AG10803 (cell line): ENCODE data around the gene SULF2.

Experiments used
- DNase-seq: peaks from one replicate; pipeline ENCODE4 v3.0.0; 2010; ENCODE audit warnings: low read depth
- H3K4me3 ChIP-seq: 2 replicates; pipeline ENCODE4 v1.5.1; 2011; ENCODE audit warnings: mild to moderate bottlenecking, low read length, control low read depth
- CTCF ChIP-seq: conservative IDR thresholded peaks from 2 replicates; pipeline ENCODE4 v1.5.1; 2011; ENCODE audit warnings: mild to moderate bottlenecking, low read length, control low read depth, inconsistent platforms

Gene SULF2

GRCh38 chr20:47765691-47766594, 19.3 kb downstream of the SULF2 start:
- TF ChIP-seq CTCF, result no peak
- H3K4me3 ChIP-seq, result no peak overlapping the region
- peak; percentile 14 for DNase-seq

GRCh38 chr20:47765271-47765670, 20.0 kb downstream of the SULF2 start:
- no peak for TF ChIP-seq CTCF
- DNase-seq, result no peak
- no peak overlapping the region for H3K4me3 ChIP-seq

- DNase-seq, result no peak
- TF ChIP-seq CTCF, result no peak
These were observed 21.0 kb downstream of the SULF2 start for GRCh38 chr20:47764154-47764733.

GRCh38 chr20:47762699-47763268, 22.5 kb downstream of the SULF2 start:
- peak; percentile 48 for DNase-seq
- TF ChIP-seq CTCF, result no peak
- no peak overlapping the region for H3K4me3 ChIP-seq

More at GRCh38 chr20:47764154-47764733, 21.0 kb downstream of the SULF2 start:
- no peak overlapping the region for H3K4me3 ChIP-seq

- no peak overlapping the region for H3K4me3 ChIP-seq
- no peak for DNase-seq
- no peak for TF ChIP-seq CTCF
These were observed 23.7 kb downstream of the SULF2 start for GRCh38 chr20:47761482-47762047.

GRCh38 chr20:47760686-47761481, 24.4 kb downstream of the SULF2 start:
- no peak for DNase-seq
- no peak for TF ChIP-seq CTCF
- no peak overlapping the region for H3K4me3 ChIP-seq
